ENCODE measurements around the gene FAM78A.
"Not testable (repeated sequence)": the region's sequence is repeated elsewhere in the genome, so short reads cannot be mapped to it uniquely, and the experiment has no call there.

The FAM78A gene

GRCh38 chr9:131281119-131281965 is 5.0 kb upstream of the FAM78A start:
- no peak for DNase-seq (ENCODE audit: low spot score)
- no peak for FAIRE-seq

GRCh38 chr9:131280660-131281059 is 4.3 kb upstream of the FAM78A start:
- DNase-seq (ENCODE audit: low spot score) (no peak), FAIRE-seq (no peak)

GRCh38 chr9:131279863-131280570 is 3.7 kb upstream of the FAM78A start:
- FAIRE-seq = no peak
- DNase-seq (ENCODE audit: low spot score) = no peak

GRCh38 chr9:131279196-131279862 is 3.0 kb upstream of the FAM78A start:
- FAIRE-seq (no peak), DNase-seq (ENCODE audit: low spot score) (no peak)

- DNase-seq (ENCODE audit: low spot score) (no peak), FAIRE-seq (no peak)
Measured at GRCh38 chr9:131278702-131279111, 2.4 kb upstream of the FAM78A start.

- FAIRE-seq = no peak
Measured at GRCh38 chr9:131277910-131278701, 1.8 kb upstream of the FAM78A start.

GRCh38 chr9:131277287-131277909 is 1.1 kb upstream of the FAM78A start:
- no peak for DNase-seq (ENCODE audit: low spot score)

More at GRCh38 chr9:131277910-131278701, 1.8 kb upstream of the FAM78A start:
- peak; percentile 47 for DNase-seq (ENCODE audit: low spot score)

GRCh38 chr9:131276891-131277286 is 579 bp upstream of the FAM78A start:
- FAIRE-seq (no peak), DNase-seq (ENCODE audit: low spot score) (no peak)

More at GRCh38 chr9:131277287-131277909, 1.1 kb upstream of the FAM78A start:
- no peak for FAIRE-seq

GRCh38 chr9:131275332-131276093 is 797 bp downstream of the FAM78A start:
- DNase-seq (ENCODE audit: low spot score) (no peak), FAIRE-seq (no peak)

- no peak for DNase-seq (ENCODE audit: low spot score)
- FAIRE-seq = no peak
Measured at GRCh38 chr9:131274674-131275331, 1.5 kb downstream of the FAM78A start.

- DNase-seq (ENCODE audit: low spot score) = no peak
- no peak for FAIRE-seq
Measured at GRCh38 chr9:131273856-131274673, 2.2 kb downstream of the FAM78A start.

GRCh38 chr9:131273146-131273855 is 3.0 kb downstream of the FAM78A start:
- no peak for DNase-seq (ENCODE audit: low spot score)
- FAIRE-seq = no peak

GRCh38 chr9:131272212-131272611 is 4.1 kb downstream of the FAM78A start:
- DNase-seq (ENCODE audit: low spot score) = no peak
- FAIRE-seq = no peak

GRCh38 chr9:131271506-131271931 is 4.8 kb downstream of the FAM78A start:
- FAIRE-seq = no peak
- DNase-seq (ENCODE audit: low spot score) = no peak

- not testable (repeated sequence) for FAIRE-seq; DNase-seq (ENCODE audit: low spot score)
Measured at GRCh38 chr9:131271016-131271273, 5.4 kb downstream of the FAM78A start.

GRCh38 chr9:131270171-131271015 is 5.9 kb downstream of the FAM78A start:
- FAIRE-seq (no peak), DNase-seq (ENCODE audit: low spot score) (no peak)
